ENCODE data around the gene FAM118B.
A peak's percentile ranks its signal among the peaks of the same experiment; 100 is the strongest.

Gene FAM118B

DNA sequence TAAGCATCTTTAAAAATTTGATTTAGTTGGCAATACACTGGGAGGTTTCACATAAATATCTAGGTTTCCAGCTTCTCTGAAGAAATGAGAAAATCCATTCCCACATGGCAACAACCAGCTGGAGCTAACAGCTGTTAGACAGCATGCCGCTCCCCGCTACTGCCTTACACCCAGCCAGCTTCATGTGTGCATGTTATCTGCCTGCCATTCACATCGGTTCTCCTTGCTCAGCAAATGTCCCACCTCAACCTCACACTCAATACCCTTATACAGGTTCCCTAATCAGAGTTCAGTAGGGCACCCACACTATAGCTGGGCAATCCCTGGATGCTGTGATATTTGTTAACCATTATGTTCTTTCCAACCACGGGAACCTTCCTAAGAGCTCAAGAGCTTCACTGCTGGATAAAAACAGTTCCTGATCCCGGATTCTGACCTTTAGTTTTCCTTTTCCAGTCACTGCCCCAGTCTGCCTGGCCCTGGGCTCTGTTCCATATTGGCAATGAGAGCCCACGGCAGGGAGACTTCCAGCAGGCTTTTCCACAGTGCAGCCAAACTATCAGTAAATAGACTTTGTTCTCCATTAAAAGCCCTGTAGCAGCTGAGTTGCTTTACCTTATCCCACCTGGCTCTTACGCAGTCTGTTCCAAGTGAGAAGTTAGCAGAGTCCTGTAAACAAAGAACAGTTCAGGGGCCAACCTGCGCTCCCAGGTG, 8.8 kb upstream of the FAM118B start:
- H3K9me3 ChIP-seq (ENCODE audit: insufficient read depth, low read depth, low read length) = peaks cover 3% of the 10 kb centered on the region; the same call in 1 of the 2 replicates
- WGBS = 84% methylated on average over 8 of the region's 8 CpGs
- peaks cover 94% of the 10 kb centered on the region for H3K36me3 ChIP-seq (ENCODE audit: insufficient read depth, low read length)
- no peak overlapping the region for H3K4me3 ChIP-seq (ENCODE audit: low read length)
- no peak overlapping the region for H3K27ac ChIP-seq (ENCODE audit: low read depth, low read length)
- H3K4me1 ChIP-seq (ENCODE audit: insufficient read depth, low read length) = no peaks in the 10 kb centered on the region
- no peak overlapping the region for H3K9ac ChIP-seq (ENCODE audit: low read depth, low read length)
- no peaks in the 10 kb centered on the region for H3K27me3 ChIP-seq (ENCODE audit: insufficient read depth, low read length)

DNA sequence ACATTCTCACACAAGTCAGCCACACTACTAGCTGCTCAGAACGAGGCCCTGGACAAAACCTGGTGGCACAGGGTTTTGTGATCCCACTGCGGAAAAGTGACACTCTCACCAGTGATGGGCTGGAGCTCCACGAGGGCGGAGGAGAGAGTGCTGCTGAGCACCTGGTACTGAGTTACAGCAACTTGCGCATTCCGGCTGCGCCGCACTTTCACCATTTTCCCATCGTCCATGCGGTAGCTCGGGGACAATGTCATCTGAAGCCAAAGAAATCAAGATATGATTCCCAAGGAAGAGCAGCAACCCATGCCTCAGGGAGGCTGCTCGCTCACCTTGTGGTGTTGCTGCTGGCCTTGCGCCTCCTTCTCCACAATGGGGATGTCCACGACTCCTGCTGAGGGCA, 6.2 kb upstream of the FAM118B start:
- Histone ChIP-seq H3K27me3 (ENCODE audit: insufficient read depth, low read length) (no peaks in the 10 kb centered on the region), H3K36me3 (ENCODE audit: insufficient read depth, low read length) (peaks cover 97% of the 10 kb centered on the region), H3K4me1 (ENCODE audit: insufficient read depth, low read length) (no peaks in the 10 kb centered on the region), H3K9me3 (ENCODE audit: insufficient read depth, low read depth, low read length) (no peaks in the 10 kb centered on the region), H3K27ac (ENCODE audit: low read depth, low read length) (no peak overlapping the region), H3K9ac (ENCODE audit: low read depth, low read length) (no peak overlapping the region), H3K4me3 (ENCODE audit: low read length) (no peak overlapping the region)
- WGBS = 97% methylated on average over 14 of the region's 14 CpGs

- Histone ChIP-seq H3K4me3 (ENCODE audit: low read length) (no peak overlapping the region), H3K27ac (ENCODE audit: low read depth, low read length) (no peak overlapping the region), H3K9me3 (ENCODE audit: insufficient read depth, low read depth, low read length) (no peaks in the 10 kb centered on the region), H3K27me3 (ENCODE audit: insufficient read depth, low read length) (no peaks in the 10 kb centered on the region), H3K9ac (ENCODE audit: low read depth, low read length) (no peak overlapping the region), H3K36me3 (ENCODE audit: insufficient read depth, low read length) (peaks cover 72% of the 10 kb centered on the region), H3K4me1 (ENCODE audit: insufficient read depth, low read length) (no peaks in the 10 kb centered on the region)
- 95% methylated on average over 2 of the region's 2 CpGs for WGBS
Observed at GRCh38 chr11:126207896-126208295, 3.7 kb upstream of the FAM118B start.

- Histone ChIP-seq H3K27me3 (ENCODE audit: insufficient read depth, low read length) (no peaks in the 10 kb centered on the region), H3K4me1 (ENCODE audit: insufficient read depth, low read length) (no peaks in the 10 kb centered on the region), H3K36me3 (ENCODE audit: insufficient read depth, low read length) (peaks cover 43% of the 10 kb centered on the region), H3K27ac (ENCODE audit: low read depth, low read length) (peak overlapping the region; percentile 82; the same call in 1 of the 2 replicates), H3K9me3 (ENCODE audit: insufficient read depth, low read depth, low read length) (no peaks in the 10 kb centered on the region), H3K9ac (ENCODE audit: low read depth, low read length) (peak overlapping the region; percentile 89), H3K4me3 (ENCODE audit: low read length) (peak overlapping the region; percentile 73)
- 6% methylated on average over 20 of the region's 20 CpGs for WGBS
Observed at GRCh38 chr11:126210871-126211235, 729 bp upstream of the FAM118B start.

DNA sequence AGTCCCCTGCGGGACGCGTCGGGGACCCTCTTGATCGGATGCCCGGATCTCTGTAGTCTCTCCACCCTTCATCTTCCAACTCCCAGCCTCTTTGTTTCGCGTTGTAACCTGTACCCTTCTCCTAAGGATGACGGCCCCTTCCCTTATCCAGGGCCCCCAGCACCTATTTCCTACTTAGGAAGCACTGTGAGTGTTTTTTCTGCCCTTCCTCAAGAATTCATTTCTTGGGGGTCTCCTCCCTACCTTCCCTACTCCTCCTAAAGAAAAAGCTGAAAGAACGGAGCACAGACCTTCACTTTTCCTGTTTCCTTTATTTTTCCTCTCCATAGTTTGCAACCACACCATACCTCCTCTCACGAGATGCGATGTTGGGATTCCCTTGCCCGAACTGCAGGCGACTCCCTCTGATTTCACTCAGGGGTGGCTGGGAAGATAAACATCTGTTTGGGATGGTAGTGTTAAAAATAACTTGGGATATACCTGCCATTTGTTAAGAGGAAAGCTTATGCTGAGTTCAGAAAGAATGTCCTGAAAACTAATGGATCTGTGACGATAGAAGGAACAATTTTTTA, 593 bp downstream of the FAM118B start:
- Histone ChIP-seq H3K27ac (ENCODE audit: low read depth, low read length) (peak overlapping the region; percentile 12; the same call in 1 of the 2 replicates), H3K9me3 (ENCODE audit: insufficient read depth, low read depth, low read length) (no peaks in the 10 kb centered on the region), H3K4me3 (ENCODE audit: low read length) (peak overlapping the region; percentile 73), H3K27me3 (ENCODE audit: insufficient read depth, low read length) (no peaks in the 10 kb centered on the region), H3K36me3 (ENCODE audit: insufficient read depth, low read length) (peaks cover 31% of the 10 kb centered on the region), H3K9ac (ENCODE audit: low read depth, low read length) (peak overlapping the region; percentile 86), H3K4me1 (ENCODE audit: insufficient read depth, low read length) (no peaks in the 10 kb centered on the region)
- WGBS = 3% methylated on average over 15 of the region's 15 CpGs

DNA sequence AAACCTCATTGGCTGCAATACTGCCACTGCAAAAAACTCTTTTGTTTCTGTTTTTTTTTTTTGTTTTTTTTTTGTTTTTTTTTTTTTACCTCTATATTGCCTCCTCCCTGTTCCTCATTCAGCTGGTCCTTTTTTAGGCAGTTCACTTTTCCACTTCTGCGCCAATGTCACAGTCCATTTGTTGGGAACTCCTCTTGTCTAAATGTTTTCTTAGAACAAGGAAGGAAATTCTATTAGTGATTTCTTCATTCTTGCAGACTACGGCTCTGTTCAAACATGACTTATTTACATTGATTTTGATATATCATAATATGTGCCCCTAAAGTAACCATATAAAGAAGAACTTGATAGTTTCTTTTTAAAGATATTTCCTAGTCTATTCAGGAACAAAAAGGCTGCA, 2.9 kb downstream of the FAM118B start:
- no peak overlapping the region for H3K9ac ChIP-seq (ENCODE audit: low read depth, low read length)
- peaks cover 11% of the 10 kb centered on the region for H3K36me3 ChIP-seq (ENCODE audit: insufficient read depth, low read length)
- no peak overlapping the region for H3K4me3 ChIP-seq (ENCODE audit: low read length)
- H3K9me3 ChIP-seq (ENCODE audit: insufficient read depth, low read depth, low read length) = no peaks in the 10 kb centered on the region
- WGBS = 92% methylated on average over 1 of the region's 2 CpGs
- no peaks in the 10 kb centered on the region for H3K4me1 ChIP-seq (ENCODE audit: insufficient read depth, low read length)
- no peak overlapping the region for H3K27ac ChIP-seq (ENCODE audit: low read depth, low read length)
- no peaks in the 10 kb centered on the region for H3K27me3 ChIP-seq (ENCODE audit: insufficient read depth, low read length)

- Histone ChIP-seq H3K4me1 (ENCODE audit: insufficient read depth, low read length) (no peaks in the 10 kb centered on the region), H3K27ac (ENCODE audit: low read depth, low read length) (no peak overlapping the region), H3K9ac (ENCODE audit: low read depth, low read length) (no peak overlapping the region), H3K9me3 (ENCODE audit: insufficient read depth, low read depth, low read length) (no peaks in the 10 kb centered on the region), H3K4me3 (ENCODE audit: low read length) (no peak overlapping the region), H3K27me3 (ENCODE audit: insufficient read depth, low read length) (no peaks in the 10 kb centered on the region), H3K36me3 (ENCODE audit: insufficient read depth, low read length) (peaks cover 7% of the 10 kb centered on the region)
- 76% methylated on average over 5 of the region's 6 CpGs for WGBS
Observed at GRCh38 chr11:126214841-126215240, 3.3 kb downstream of the FAM118B start.

DNA sequence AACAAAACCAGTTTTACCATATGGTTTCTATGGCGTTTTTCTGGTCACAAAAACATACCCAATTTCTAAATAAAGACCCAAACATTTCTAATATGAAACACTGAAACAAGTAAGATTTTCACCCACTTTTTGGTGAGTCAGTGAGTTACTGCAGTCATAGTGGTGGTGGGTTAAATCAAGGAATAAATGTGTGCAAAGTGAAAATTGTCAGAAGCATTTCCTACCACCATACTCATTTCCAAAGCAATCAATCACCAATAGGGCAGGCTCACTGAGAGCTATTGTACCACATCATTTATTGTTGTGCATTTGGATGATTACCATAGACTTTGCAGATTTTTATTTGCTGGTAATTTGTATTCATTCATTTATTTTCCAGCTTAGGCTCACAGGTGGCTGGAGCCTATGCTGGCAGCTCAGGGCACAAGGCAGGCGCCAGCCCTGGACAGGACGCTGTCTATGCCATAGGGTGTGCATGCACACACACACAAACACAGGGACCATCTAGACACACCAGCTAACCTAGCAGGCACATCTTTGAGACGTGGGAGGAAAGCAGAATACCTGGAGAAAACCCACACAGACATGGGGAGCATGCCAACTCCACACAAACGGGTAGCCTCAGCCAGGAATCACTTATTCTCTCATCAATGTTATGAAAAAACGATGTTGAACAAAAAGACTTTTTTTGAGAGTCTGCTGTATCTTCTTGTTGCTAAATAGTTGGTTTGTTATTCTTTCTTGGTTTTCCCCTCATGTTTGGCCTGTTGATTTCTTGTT, 5.1 kb downstream of the FAM118B start:
- Histone ChIP-seq H3K4me3 (ENCODE audit: low read length) (no peak overlapping the region), H3K4me1 (ENCODE audit: insufficient read depth, low read length) (no peaks in the 10 kb centered on the region), H3K9me3 (ENCODE audit: insufficient read depth, low read depth, low read length) (no peaks in the 10 kb centered on the region), H3K27ac (ENCODE audit: low read depth, low read length) (no peak overlapping the region), H3K27me3 (ENCODE audit: insufficient read depth, low read length) (no peaks in the 10 kb centered on the region), H3K9ac (ENCODE audit: low read depth, low read length) (no peak overlapping the region), H3K36me3 (ENCODE audit: insufficient read depth, low read length) (no peaks in the 10 kb centered on the region)
- WGBS = 93% methylated on average over 6 of the region's 6 CpGs

DNA sequence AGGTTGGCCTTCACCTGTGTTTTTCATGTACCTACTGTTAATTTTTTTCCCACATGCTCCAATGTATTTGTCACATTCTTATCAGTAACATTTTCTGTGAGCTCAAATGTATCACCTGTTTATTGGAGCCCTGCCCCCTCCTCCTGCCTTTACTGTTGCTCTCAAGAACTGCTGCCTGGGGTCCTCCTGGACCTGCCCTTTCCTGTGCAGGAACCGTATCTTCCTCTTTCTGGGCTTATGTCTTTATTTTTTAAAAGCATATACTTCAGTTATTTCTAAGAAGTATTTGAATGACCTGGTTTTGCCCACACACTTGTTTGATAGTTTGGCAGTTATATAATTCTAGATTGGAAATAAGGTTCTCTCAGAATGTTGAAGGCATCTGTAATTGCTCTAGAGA, 5.9 kb downstream of the FAM118B start:
- Histone ChIP-seq H3K4me1 (ENCODE audit: insufficient read depth, low read length) (no peaks in the 10 kb centered on the region), H3K27ac (ENCODE audit: low read depth, low read length) (no peak overlapping the region), H3K36me3 (ENCODE audit: insufficient read depth, low read length) (no peaks in the 10 kb centered on the region), H3K4me3 (ENCODE audit: low read length) (no peak overlapping the region), H3K9ac (ENCODE audit: low read depth, low read length) (no peak overlapping the region), H3K27me3 (ENCODE audit: insufficient read depth, low read length) (no peaks in the 10 kb centered on the region), H3K9me3 (ENCODE audit: insufficient read depth, low read depth, low read length) (no peaks in the 10 kb centered on the region)
- WGBS = 75% methylated on average over 1 of the region's 1 CpG

GRCh38 chr11:126219547-126219946, 8.0 kb downstream of the FAM118B start:
- no peak overlapping the region for H3K27ac ChIP-seq (ENCODE audit: low read depth, low read length)
- no peak overlapping the region for H3K9ac ChIP-seq (ENCODE audit: low read depth, low read length)
- no peaks in the 10 kb centered on the region for H3K27me3 ChIP-seq (ENCODE audit: insufficient read depth, low read length)
- no peaks in the 10 kb centered on the region for H3K4me1 ChIP-seq (ENCODE audit: insufficient read depth, low read length)
- peaks cover 2% of the 10 kb centered on the region; the same call in 1 of the 2 replicates for H3K9me3 ChIP-seq (ENCODE audit: insufficient read depth, low read depth, low read length)
- no peak overlapping the region for H3K4me3 ChIP-seq (ENCODE audit: low read length)
- H3K36me3 ChIP-seq (ENCODE audit: insufficient read depth, low read length) = no peaks in the 10 kb centered on the region
- WGBS = 70% methylated on average over 4 of the region's 4 CpGs

- WGBS = 91% methylated on average over 6 of the region's 6 CpGs
- Histone ChIP-seq H3K4me1 (ENCODE audit: insufficient read depth, low read length) (no peaks in the 10 kb centered on the region), H3K9me3 (ENCODE audit: insufficient read depth, low read depth, low read length) (peaks cover 16% of the 10 kb centered on the region), H3K27me3 (ENCODE audit: insufficient read depth, low read length) (no peaks in the 10 kb centered on the region), H3K36me3 (ENCODE audit: insufficient read depth, low read length) (peaks cover 2% of the 10 kb centered on the region; the same call in 1 of the 2 replicates), H3K9ac (ENCODE audit: low read depth, low read length) (no peak overlapping the region), H3K4me3 (ENCODE audit: low read length) (no peak overlapping the region), H3K27ac (ENCODE audit: low read depth, low read length) (no peak overlapping the region)
Observed at GRCh38 chr11:126224647-126225294, 13.2 kb downstream of the FAM118B start.
